MCF 10A (cell line): ENCODE results near the gene SYT12. TPM values are rescaled to one million over a fixed set of nuclear protein-coding genes. Genes with fewer than 3 reads are reported as not detected.

Experiments used
- BruUV-seq: library from RNA; stranded (reverse); fragments of 400-500 nt; replicated peaks from 2 replicates; lab custom pipeline; 2021; lab: Mats Ljungman, UMichigan
- CTCF ChIA-PET: fragments of 300-600 bp; sonication (Branson Sonifier 250); formaldehyde crosslinking; extraction: SDS; loops from one replicate; lab custom pipeline; 2021; ENCODE audit warnings: antibody characterized with exemption, inconsistent platforms; lab: Yijun Ruan, JAX
- POLR2A ChIA-PET: fragments of 300-600, 350-650 bp; sonication (Branson Sonifier 250); formaldehyde crosslinking; extraction: SDS; loops from one replicate; lab custom pipeline; 2020; ENCODE audit warnings: antibody characterized with exemption, inconsistent platforms; lab: Yijun Ruan, JAX
- DNase-seq: peaks from one replicate; pipeline ENCODE4 v3.0.0-alpha.2; 2018; ENCODE audit not compliant: unreplicated experiment
- H3K27ac Mint-ChIP-seq: one replicate; pipeline ENCODE4 v1.8.0; 2022; ENCODE audit warnings: mild to moderate bottlenecking, low read depth, mixed read lengths; ENCODE audit not compliant: unreplicated experiment
- H3K27me3 Mint-ChIP-seq: one replicate; pipeline ENCODE4 v1.8.0; 2022; ENCODE audit warnings: mixed read lengths; ENCODE audit not compliant: insufficient read depth, unreplicated experiment
- H3K36me3 Mint-ChIP-seq: one replicate; pipeline ENCODE4 v1.8.0; 2022; ENCODE audit warnings: mild to moderate bottlenecking, moderate library complexity, mixed read lengths; ENCODE audit not compliant: insufficient read depth, unreplicated experiment
- H3K4me1 Mint-ChIP-seq: one replicate; pipeline ENCODE4 v1.8.0; 2022; ENCODE audit warnings: mixed read lengths; ENCODE audit not compliant: insufficient read depth, unreplicated experiment
- H3K4me3 Mint-ChIP-seq: one replicate; pipeline ENCODE4 v1.8.0; 2022; ENCODE audit warnings: mild to moderate bottlenecking, moderate library complexity, mixed read lengths; ENCODE audit not compliant: unreplicated experiment
- H3K9me3 Mint-ChIP-seq: one replicate; pipeline ENCODE4 v1.8.0; 2022; ENCODE audit warnings: mixed read lengths; ENCODE audit not compliant: unreplicated experiment
- CTCF ChIP-seq: fragments of 200-600 bp; IDR thresholded peaks from one replicate; pipeline ENCODE4 v1.8.0; 2022; ENCODE audit warnings: antibody characterized with exemption, mild to moderate bottlenecking; ENCODE audit not compliant: unreplicated experiment
- intact Hi-C: fragments of 100-400 bp; cut with micrococcal nuclease; formaldehyde crosslinking; loops from 2 replicates; pipeline ENCODE4 v1.14.1; 2022
- total RNA-seq: library from RNA; stranded (reverse); gene quantifications from 2 replicates; pipeline ENCODE4 v1.2.3, GENCODE V29; 2022

The SYT12 gene
- total RNA-seq, 1 experiment from 2014 or later = 0.44 TPM

GRCh38 chr11:66983275-66983924 lies 39.5 kb upstream of the SYT12 start:
- TF ChIP-seq CTCF = no peak

GRCh38 chr11:66985508-66986177 lies 37.3 kb upstream of the SYT12 start:
- CTCF ChIA-PET = interaction anchor here (0.7 kb wide), 1 partner anchor 16 kb away, joined by 3 read pairs; no protein-coding TSS in a partner anchor
- POLR2A ChIA-PET = interaction anchor here (0.6 to 0.9 kb wide), 3 partner anchors 22 to 50 kb away, joined by 3 to 4 read pairs (median 3); partner anchors contain the start of gene PC
- no peaks in the 10 kb centered on the region for H3K36me3 Mint-ChIP-seq
- no peak for TF ChIP-seq CTCF
- H3K27me3 Mint-ChIP-seq = no peaks in the 10 kb centered on the region
- H3K27ac Mint-ChIP-seq = no peak overlapping the region
- peak; percentile 75 for DNase-seq
- H3K4me1 Mint-ChIP-seq = peaks cover 44% of the 10 kb centered on the region
- no peaks in the 10 kb centered on the region for H3K9me3 Mint-ChIP-seq
- no TSS peak for BruUV-seq
- no peak overlapping the region for H3K4me3 Mint-ChIP-seq
- intact Hi-C loops = no loop called here

More at GRCh38 chr11:66983275-66983924, 39.5 kb upstream of the SYT12 start:
- Mint-ChIP-seq H3K36me3 (no peaks in the 10 kb centered on the region), H3K4me3 (no peak overlapping the region), H3K4me1 (peaks cover 44% of the 10 kb centered on the region), H3K27me3 (no peaks in the 10 kb centered on the region), H3K27ac (no peak overlapping the region), H3K9me3 (no peaks in the 10 kb centered on the region)
- DNase-seq = no peak
- BruUV-seq = no TSS peak
- ChIA-PET POLR2A (interaction anchor here (0.6 to 1.2 kb wide), 2 partner anchors 12 to 13 kb away, joined by 3 to 4 read pairs; no protein-coding TSS in a partner anchor), CTCF (interaction anchor here (1.0 to 1.6 kb wide), 2 partner anchors 13 to 39 kb away, joined by 4 read pairs; partner anchors contain the start of gene SYT12)
- intact Hi-C loops = loop anchor here (5.0 kb wide), 1 partner anchor 49 kb away; no protein-coding TSS in a partner anchor

- peaks cover 44% of the 10 kb centered on the region for H3K4me1 Mint-ChIP-seq
- H3K36me3 Mint-ChIP-seq = no peaks in the 10 kb centered on the region
- H3K9me3 Mint-ChIP-seq = no peaks in the 10 kb centered on the region
- intact Hi-C loops = no loop called here
- H3K4me3 Mint-ChIP-seq = no peak overlapping the region
- BruUV-seq = no TSS peak
- H3K27ac Mint-ChIP-seq = no peak overlapping the region
- no peak for TF ChIP-seq CTCF
- no peaks in the 10 kb centered on the region for H3K27me3 Mint-ChIP-seq
- POLR2A ChIA-PET = interaction anchor here (0.6 to 0.9 kb wide), 3 partner anchors 27 to 51 kb away, joined by 3 to 4 read pairs (median 3); partner anchors contain the start of gene PC
- CTCF ChIA-PET = interaction anchor here (0.7 kb wide), 1 partner anchor 16 kb away, joined by 3 read pairs; no protein-coding TSS in a partner anchor
- peak; percentile 75 for DNase-seq
These were observed 36.8 kb upstream of the SYT12 start for GRCh38 chr11:66986178-66986545.

- no peaks in the 10 kb centered on the region for H3K27me3 Mint-ChIP-seq
- DNase-seq = no peak
- H3K4me3 Mint-ChIP-seq = no peak overlapping the region
- intact Hi-C loops = no loop called here
- no peak overlapping the region for H3K27ac Mint-ChIP-seq
- POLR2A ChIA-PET = interaction anchor here (0.8 kb wide), 1 partner anchor 52 kb away, joined by 4 read pairs; no protein-coding TSS in a partner anchor
- H3K4me1 Mint-ChIP-seq = peaks cover 41% of the 10 kb centered on the region
- CTCF ChIA-PET = no interaction called here
- no peaks in the 10 kb centered on the region for H3K36me3 Mint-ChIP-seq
- BruUV-seq = no TSS peak
- no peaks in the 10 kb centered on the region for H3K9me3 Mint-ChIP-seq
- TF ChIP-seq CTCF = no peak
These were observed 35.7 kb upstream of the SYT12 start for GRCh38 chr11:66987158-66987620.
